Kidney (tissue), 14 donors: Measurements from ENCODE around the gene FGD2. TPM values are rescaled to one million over a fixed set of nuclear protein-coding genes. Genes with fewer than 3 reads are reported as not detected.
A peak's percentile ranks its signal among the peaks of the same experiment; 100 is the strongest.

ENCODE experiments used
- DNase-seq, 5 donors: peaks; one replicate each; pipeline ENCODE4 v3.0.0-alpha.2; 2013 to 2020
- FAIRE-seq: peaks from 2 replicates; lab custom pipeline; 2012; peaks lifted over from hg19 to GRCh38; lab: Jason Lieb, UNC
- H3K27ac ChIP-seq, 2 donors: one replicate each; pipeline ENCODE4 v1.7.0; 2013; ENCODE audit warnings: low read depth in 2 of 2, low read length in 2 of 2, inconsistent platforms in 1 of 2
- H3K27me3 ChIP-seq: one replicate; pipeline ENCODE4 v1.7.1; 2013; ENCODE audit warnings: low read length, inconsistent platforms; ENCODE audit not compliant: control insufficient read depth, insufficient read depth
- H3K36me3 ChIP-seq, 3 donors: one replicate each; pipeline versions ENCODE4 v1.7.0 to v1.7.1; 2013; ENCODE audit warnings: low read length in 3 of 3, control low read depth in 1 of 3, inconsistent platforms in 1 of 3; ENCODE audit not compliant: insufficient read depth in 3 of 3, control insufficient read depth in 2 of 3
- H3K4me1 ChIP-seq, 3 donors: one replicate each; pipeline versions ENCODE4 v1.7.0 to v1.7.1; 2013; ENCODE audit warnings: low read length in 3 of 3, inconsistent platforms in 1 of 3, low read depth in 1 of 3; ENCODE audit not compliant: control insufficient read depth in 2 of 3, insufficient read depth in 2 of 3
- H3K4me3 ChIP-seq, 3 donors: one replicate each; pipeline versions ENCODE4 v1.7.0 to v1.8.1; 2013; ENCODE audit warnings: low read length in 3 of 3, control low read depth in 1 of 3, inconsistent platforms in 1 of 3
- H3K9ac ChIP-seq, 3 donors: one replicate each; pipeline versions ENCODE4 v1.7.0 to v1.7.1; 2013; ENCODE audit warnings: low read length in 3 of 3, control low read depth in 1 of 3, inconsistent platforms in 1 of 3
- H3K9me3 ChIP-seq, 3 donors: one replicate each; pipeline versions ENCODE4 v1.7.0 to v1.7.1; 2013; ENCODE audit warnings: low read length in 3 of 3, control low read depth in 1 of 3, inconsistent platforms in 1 of 3; ENCODE audit not compliant: control insufficient read depth in 2 of 3, insufficient read depth in 1 of 3
- intact Hi-C: fragments of 100-400 bp; cut with DNase I; formaldehyde crosslinking; loops from one replicate; pipeline ENCODE4 v1.11.1; 2022
- polyA plus RNA-seq: library from polyadenylated mRNA; stranded (reverse); fragments of 350-450 nt; fragmentation: Illumina TruSeq; extraction: RNeasy Lipid Tissue Mini Kit (QIAGEN cat#74804); gene quantifications from one replicate; pipeline ENCODE4 v1.2.3, GENCODE V29; 2014; ENCODE audit warnings: low read depth, low replicate concordance; ENCODE audit not compliant: insufficient read depth
- total RNA-seq: library from RNA; stranded (reverse); fragmentation: NEBNext Ultra II Directional; extraction: Animal tissue kit (Norgen Biotek cat#: 25700); gene quantifications from one replicate; pipeline ENCODE4 v1.2.1, GENCODE V29; 2021
- TF ChIP-seq, protein P1 (sequence below): IDR thresholded peaks from 3 replicates; pipeline ENCODE4 v1.5.1; 2012; ENCODE audit warnings: mild to moderate bottlenecking, moderate library complexity, borderline replicate concordance; ENCODE audit not compliant: insufficient read depth; ENCODE audit errors: extremely low read depth
- donor health status: control.
- donor health status: control.
- donor health status: control.
- donor health status: control.
- donor health status: control.
- donor health status: DM: yes; HTN: yes; CAD: no.
- donor health status: Normal renal cell carcinoma (clear cell type).

Gene FGD2
- total and polyA plus RNA-seq, 2 donors from 2014 or later, result 0.97 to 49.5 TPM

GRCh38 chr6:37016995-37017394 is 11.5 kb downstream of the FGD2 start:
- no peak for DNase-seq
- no peaks in the 10 kb centered on the region for H3K36me3 ChIP-seq
- H3K27ac ChIP-seq, result no peak overlapping the region
- FAIRE-seq, result no peak
- intact Hi-C loops, result loop anchor here (10.0 kb wide), 1 partner anchor 132 kb away; the partner anchor contains the start of gene C6orf89
- no peaks in the 10 kb centered on the region for H3K9me3 ChIP-seq
- H3K4me1 ChIP-seq, result peaks cover 0 to 17% (median 4%) of the 10 kb centered on the region in 3 donors
- H3K9ac ChIP-seq, result no peak overlapping the region
- TF ChIP-seq, protein P1, sequence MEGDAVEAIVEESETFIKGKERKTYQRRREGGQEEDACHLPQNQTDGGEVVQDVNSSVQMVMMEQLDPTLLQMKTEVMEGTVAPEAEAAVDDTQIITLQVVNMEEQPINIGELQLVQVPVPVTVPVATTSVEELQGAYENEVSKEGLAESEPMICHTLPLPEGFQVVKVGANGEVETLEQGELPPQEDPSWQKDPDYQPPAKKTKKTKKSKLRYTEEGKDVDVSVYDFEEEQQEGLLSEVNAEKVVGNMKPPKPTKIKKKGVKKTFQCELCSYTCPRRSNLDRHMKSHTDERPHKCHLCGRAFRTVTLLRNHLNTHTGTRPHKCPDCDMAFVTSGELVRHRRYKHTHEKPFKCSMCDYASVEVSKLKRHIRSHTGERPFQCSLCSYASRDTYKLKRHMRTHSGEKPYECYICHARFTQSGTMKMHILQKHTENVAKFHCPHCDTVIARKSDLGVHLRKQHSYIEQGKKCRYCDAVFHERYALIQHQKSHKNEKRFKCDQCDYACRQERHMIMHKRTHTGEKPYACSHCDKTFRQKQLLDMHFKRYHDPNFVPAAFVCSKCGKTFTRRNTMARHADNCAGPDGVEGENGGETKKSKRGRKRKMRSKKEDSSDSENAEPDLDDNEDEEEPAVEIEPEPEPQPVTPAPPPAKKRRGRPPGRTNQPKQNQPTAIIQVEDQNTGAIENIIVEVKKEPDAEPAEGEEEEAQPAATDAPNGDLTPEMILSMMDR, result no peak
- H3K27me3 ChIP-seq, result peaks cover 2% of the 10 kb centered on the region
- H3K4me3 ChIP-seq, result no peak overlapping the region

GRCh38 chr6:37017606-37018197 is 12.2 kb downstream of the FGD2 start:
- Histone ChIP-seq H3K9ac (no peak overlapping the region), H3K4me1 (peaks cover 0 to 17% (median 4%) of the 10 kb centered on the region in 3 donors), H3K27ac (no peak overlapping the region), H3K9me3 (no peaks in the 10 kb centered on the region), H3K27me3 (peaks cover 2% of the 10 kb centered on the region), H3K4me3 (no peak overlapping the region), H3K36me3 (no peaks in the 10 kb centered on the region)
- no peak for FAIRE-seq
- TF ChIP-seq, protein P1, result no peak
- intact Hi-C loops, result loop anchor here (10.0 kb wide), 1 partner anchor 133 kb away; the partner anchor contains the start of gene C6orf89
- DNase-seq, result no peak

- DNase-seq, result peak; percentile 93 to 95 (median 95)
- no peak for FAIRE-seq
Observed at GRCh38 chr6:37018198-37019064, 13.0 kb downstream of the FGD2 start.

More at GRCh38 chr6:37018198-37019064, 13.0 kb downstream of the FGD2 start:
- TF ChIP-seq, protein P1, result peak; percentile 95
- Histone ChIP-seq H3K9ac (no peak overlapping the region), H3K9me3 (no peaks in the 10 kb centered on the region), H3K27ac (peak overlapping the region in 1 of 2 donors; percentile 2), H3K36me3 (no peaks in the 10 kb centered on the region), H3K4me1 (peaks cover 0 to 17% (median 4%) of the 10 kb centered on the region in 3 donors), H3K27me3 (peaks cover 2% of the 10 kb centered on the region), H3K4me3 (no peak overlapping the region)
- intact Hi-C loops, result loop anchor here (10.0 kb wide), 1 partner anchor 134 kb away; the partner anchor contains the start of gene C6orf89
